Measurements from ENCODE around the gene YRDC.
"Not testable (repeated sequence)": the region's sequence is repeated elsewhere in the genome, so short reads cannot be mapped to it uniquely, and the experiment has no call there.

YRDC gene

GRCh38 chr1:37821481-37821880 lies 13.5 kb upstream of the YRDC start:
- DNase-seq, result no peak

- DNase-seq, result no peak
Observed at GRCh38 chr1:37817481-37817880, 9.5 kb upstream of the YRDC start.

- no peak for DNase-seq
Observed at GRCh38 chr1:37814252-37814651, 6.2 kb upstream of the YRDC start.

- no peak for DNase-seq
Observed at GRCh38 chr1:37813529-37814145, 5.6 kb upstream of the YRDC start.

- peak; percentile 64 to 75 for DNase-seq
Observed at GRCh38 chr1:37811027-37811655, 3.1 kb upstream of the YRDC start.

GRCh38 chr1:37809942-37810341 lies 1.9 kb upstream of the YRDC start:
- no peak for DNase-seq

- DNase-seq, result peak; percentile 53 to 63
Observed at GRCh38 chr1:37808369-37809319, 636 bp upstream of the YRDC start.

- DNase-seq, result no peak
Observed at GRCh38 chr1:37807220-37807554, 821 bp downstream of the YRDC start.

- no peak for DNase-seq
Observed at GRCh38 chr1:37802439-37802838, 5.6 kb downstream of the YRDC start.

GRCh38 chr1:37797750-37798345 lies 10.2 kb downstream of the YRDC start:
- DNase-seq, result no peak

- DNase-seq, result peak; percentile 58 to 61
Observed at GRCh38 chr1:37795340-37796125, 12.5 kb downstream of the YRDC start.

GRCh38 chr1:37794372-37795339 lies 13.4 kb downstream of the YRDC start:
- no peak for DNase-seq

- DNase-seq, result peak; percentile 39 to 41
Observed at GRCh38 chr1:37793773-37794371, 14.1 kb downstream of the YRDC start, which contains the start of gene MANEAL. Gene MANEAL, plus strand, starts transcription at chr1:37793847. Its CDS starts 336 bp downstream, at chr1:37794183.

GRCh38 chr1:37792943-37793686 lies 14.9 kb downstream of the YRDC start:
- DNase-seq, result no peak

- no peak for DNase-seq
Observed at GRCh38 chr1:37782491-37782890, 25.5 kb downstream of the YRDC start.

GRCh38 chr1:37778654-37779053 lies 29.4 kb downstream of the YRDC start:
- no peak for DNase-seq

- DNase-seq, result peak in 1 of 2 experiments; percentile 41
Observed at GRCh38 chr1:37776946-37777516, 31.0 kb downstream of the YRDC start.

GRCh38 chr1:37771440-37771839 lies 36.6 kb downstream of the YRDC start:
- DNase-seq, result not testable (repeated sequence)

- no peak for DNase-seq
Observed at GRCh38 chr1:37767488-37767887, 40.5 kb downstream of the YRDC start.

Measured in activated CD4-positive, alpha-beta T cell treated with anti-CD3 and anti-CD28 coated beads, Interleukin-2, amount 50 U/mL, for 48 hours (primary cell).